GM21723 (cell line): ENCODE measurements around the gene ADGRB3.
"Not testable (repeated sequence)": the region's sequence is repeated elsewhere in the genome, so short reads cannot be mapped to it uniquely, and the experiment has no call there.

Experiments
- ATAC-seq: cut with Tn5 transposase; IDR thresholded peaks from one replicate; pipeline ENCODE4 v1.9.1; 2021; ENCODE audit warnings: mild to moderate bottlenecking, moderate library complexity; ENCODE audit not compliant: unreplicated experiment

ADGRB3 gene

GRCh38 chr6:69202768-69203167 lies 567.7 kb downstream of the ADGRB3 start:
- ATAC-seq, result no peak

- no peak for ATAC-seq
These were observed 581.0 kb downstream of the ADGRB3 start for GRCh38 chr6:69216127-69216526.

GRCh38 chr6:69217343-69217742 lies 582.3 kb downstream of the ADGRB3 start:
- no peak for ATAC-seq

- no peak for ATAC-seq
These were observed 585.3 kb downstream of the ADGRB3 start for GRCh38 chr6:69220375-69220774.

- ATAC-seq, result no peak
These were observed 596.9 kb downstream of the ADGRB3 start for GRCh38 chr6:69232008-69232407.

GRCh38 chr6:69232496-69232895 lies 597.4 kb downstream of the ADGRB3 start:
- ATAC-seq, result peak; percentile 19

GRCh38 chr6:69232911-69233448 lies 597.9 kb downstream of the ADGRB3 start:
- peak; percentile 97 for ATAC-seq

GRCh38 chr6:69238067-69238466 lies 603.0 kb downstream of the ADGRB3 start:
- no peak for ATAC-seq

GRCh38 chr6:69246983-69247382 lies 611.9 kb downstream of the ADGRB3 start:
- no peak for ATAC-seq

- ATAC-seq, result no peak
These were observed 625.9 kb downstream of the ADGRB3 start for GRCh38 chr6:69261010-69261409.

GRCh38 chr6:69263297-69263696 lies 628.2 kb downstream of the ADGRB3 start:
- no peak for ATAC-seq

- ATAC-seq, result no peak
These were observed 630.0 kb downstream of the ADGRB3 start for GRCh38 chr6:69265090-69265489.

- no peak for ATAC-seq
These were observed 630.6 kb downstream of the ADGRB3 start for GRCh38 chr6:69265706-69266105.

GRCh38 chr6:69276204-69276603 lies 641.1 kb downstream of the ADGRB3 start:
- no peak for ATAC-seq

GRCh38 chr6:69279805-69280204 lies 644.7 kb downstream of the ADGRB3 start:
- ATAC-seq, result no peak

GRCh38 chr6:69280858-69281257 lies 645.8 kb downstream of the ADGRB3 start:
- ATAC-seq, result no peak

GRCh38 chr6:69284176-69284730 lies 649.2 kb downstream of the ADGRB3 start:
- ATAC-seq, result no peak

- no peak for ATAC-seq
These were observed 650.0 kb downstream of the ADGRB3 start for GRCh38 chr6:69285054-69285453.

- ATAC-seq, result no peak
These were observed 651.2 kb downstream of the ADGRB3 start for GRCh38 chr6:69286331-69286730.

- ATAC-seq, result not testable (repeated sequence)
These were observed 653.1 kb downstream of the ADGRB3 start for GRCh38 chr6:69288198-69288597.

- ATAC-seq, result no peak
These were observed 654.8 kb downstream of the ADGRB3 start for GRCh38 chr6:69289689-69290495.

GRCh38 chr6:69293471-69293870 lies 658.4 kb downstream of the ADGRB3 start:
- no peak for ATAC-seq
